Non-pigmented ciliary epithelial cell (primary cell): ENCODE results near the gene PCBP3.

ENCODE experiments used
- DNase-seq: peaks from one replicate; pipeline ENCODE4 v3.0.0-alpha.2; 2010; ENCODE audit warnings: low read depth

PCBP3 gene

DNA sequence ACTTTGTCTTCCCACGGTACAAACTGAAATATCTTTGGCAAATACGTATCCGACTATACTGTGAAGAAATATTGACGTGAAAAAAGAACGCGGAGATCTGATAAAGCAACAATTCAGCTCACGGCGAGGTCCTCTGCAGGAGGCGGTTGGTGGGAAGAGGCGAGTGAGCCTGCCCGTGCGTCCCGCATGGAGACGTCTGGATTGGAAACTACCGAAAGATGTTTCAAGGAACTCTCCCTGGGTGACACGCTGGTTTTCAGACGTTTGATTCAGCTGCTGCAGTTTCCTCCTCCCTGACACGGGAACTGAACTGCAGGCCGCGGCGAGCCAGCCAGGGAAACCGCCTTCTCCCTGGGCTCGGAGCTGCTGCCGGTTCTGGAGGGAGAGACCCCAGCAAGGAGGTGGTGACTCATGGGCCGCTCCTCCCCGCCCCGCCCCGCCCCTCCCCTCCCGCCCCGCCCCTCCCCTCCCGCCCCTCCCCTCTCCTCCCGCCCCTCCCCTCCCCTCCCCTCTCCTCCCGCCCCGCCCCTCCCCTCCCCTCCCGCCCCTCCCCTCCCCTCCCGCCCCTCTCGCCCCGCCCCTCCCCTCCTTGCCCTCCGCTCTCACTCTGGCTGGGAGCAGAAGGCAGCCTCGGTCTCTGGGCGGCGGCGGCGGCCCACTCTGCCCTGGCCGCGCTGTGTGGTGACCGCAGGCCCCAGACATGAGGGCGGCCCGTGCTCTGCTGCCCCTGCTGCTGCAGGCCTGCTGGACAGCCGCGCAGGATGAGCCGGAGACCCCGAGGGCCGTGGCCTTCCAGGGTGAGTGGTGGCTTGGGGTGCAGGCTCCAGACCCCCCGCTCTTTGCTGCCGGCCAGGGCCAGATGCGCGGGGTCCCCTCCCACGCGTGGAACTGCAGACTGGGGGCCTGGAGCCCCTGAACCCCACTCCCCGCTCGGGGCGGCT is 337.9 kb downstream of the PCBP3 start, which contains the start of gene COL6A1:
COL6A1 (plus strand) TSS at position 620 of the 941 bp plus-strand sequence; CDS start at position 701, 81 bp downstream.
- DNase-seq, result peak; percentile 30

DNA sequence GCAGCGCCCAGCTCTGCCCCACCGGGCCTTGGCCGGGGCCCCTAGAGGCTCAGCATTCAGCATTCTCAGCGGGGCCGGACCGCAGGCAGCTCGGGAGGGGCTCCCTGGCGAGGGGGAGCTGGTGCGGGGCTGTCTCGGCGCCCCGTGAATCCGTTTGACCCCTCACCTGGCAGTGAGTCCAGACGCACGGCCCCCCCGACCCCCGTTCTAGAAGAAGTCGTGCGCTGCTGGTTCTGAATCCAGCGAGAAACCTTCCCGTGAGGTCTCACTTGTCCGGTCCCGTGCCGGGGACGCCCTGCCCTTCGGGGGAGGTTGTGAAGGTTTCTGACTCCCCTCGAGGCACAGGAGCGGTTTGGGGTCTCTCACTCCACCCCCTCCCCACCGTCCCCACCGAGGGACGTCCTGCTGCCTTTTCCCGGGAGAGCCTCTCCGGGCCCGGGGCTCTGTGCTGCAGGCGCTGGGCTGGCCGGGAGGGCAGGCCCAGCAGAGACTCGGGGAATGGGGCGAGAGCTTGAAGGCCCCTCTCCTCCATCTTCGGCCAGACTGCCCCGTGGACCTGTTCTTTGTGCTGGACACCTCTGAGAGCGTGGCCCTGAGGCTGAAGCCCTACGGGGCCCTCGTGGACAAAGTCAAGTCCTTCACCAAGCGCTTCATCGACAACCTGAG is 338.7 kb downstream of the PCBP3 start:
- no peak for DNase-seq

DNA sequence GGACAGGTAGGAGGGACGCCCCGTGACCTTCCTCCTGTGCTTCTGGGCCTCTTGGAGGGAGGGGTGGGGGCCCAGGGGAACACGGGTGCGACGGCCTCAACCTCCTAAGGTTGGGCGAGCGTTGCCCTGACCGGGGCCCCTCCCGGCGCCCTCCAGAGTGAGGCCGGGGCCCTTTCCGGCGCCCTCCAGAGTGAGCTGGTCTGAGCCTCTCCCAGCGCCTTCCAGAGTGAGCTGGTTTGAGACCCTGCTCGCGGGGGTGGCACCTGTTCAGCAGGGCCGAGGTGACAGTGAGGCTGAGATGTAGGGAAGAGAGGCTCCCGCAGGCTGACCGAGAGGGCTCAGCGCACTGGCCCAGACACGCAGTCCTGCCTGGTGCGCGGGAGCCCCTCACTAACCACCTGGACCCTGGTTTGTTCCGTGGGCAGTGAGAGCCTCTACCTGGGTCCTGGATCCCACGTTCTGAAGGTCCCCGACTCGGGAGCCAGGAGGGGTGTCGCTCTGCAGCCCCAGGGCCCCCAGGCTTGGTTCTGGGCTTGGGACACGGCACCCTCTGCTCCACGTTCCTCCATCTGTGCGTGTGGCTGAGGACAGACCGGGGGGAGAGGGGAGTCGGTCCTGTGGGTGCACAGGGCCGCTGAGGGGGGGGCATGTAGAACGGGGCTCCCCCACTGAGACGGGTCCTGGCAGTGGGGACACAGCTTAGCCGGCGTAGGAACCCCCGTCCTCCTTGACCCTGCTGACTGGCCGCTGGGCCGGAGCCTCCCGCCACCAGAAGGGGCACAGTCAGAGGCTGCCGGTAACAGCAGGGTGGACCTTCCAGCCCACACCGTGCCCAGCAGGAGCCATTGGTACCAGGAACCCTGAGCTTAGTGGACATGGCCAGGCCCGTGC is 339.5 kb downstream of the PCBP3 start:
- DNase-seq, result no peak

DNA sequence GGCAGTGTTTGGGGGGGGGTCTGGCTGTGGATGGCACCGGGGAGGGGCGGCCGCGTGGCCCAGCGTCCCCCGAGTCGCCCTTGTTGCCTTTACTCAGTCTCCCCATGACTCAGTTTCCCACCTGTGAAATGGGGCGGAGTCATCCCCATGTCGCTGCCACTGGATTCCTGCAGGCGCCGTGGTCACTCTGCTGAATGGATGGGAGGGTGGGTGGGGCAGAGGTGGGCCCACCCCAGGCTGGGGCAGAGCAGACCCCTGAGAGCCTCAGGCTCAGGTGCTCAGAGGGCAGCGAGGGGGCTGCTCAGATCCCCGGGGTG is 340.1 kb downstream of the PCBP3 start:
- no peak for DNase-seq

DNA sequence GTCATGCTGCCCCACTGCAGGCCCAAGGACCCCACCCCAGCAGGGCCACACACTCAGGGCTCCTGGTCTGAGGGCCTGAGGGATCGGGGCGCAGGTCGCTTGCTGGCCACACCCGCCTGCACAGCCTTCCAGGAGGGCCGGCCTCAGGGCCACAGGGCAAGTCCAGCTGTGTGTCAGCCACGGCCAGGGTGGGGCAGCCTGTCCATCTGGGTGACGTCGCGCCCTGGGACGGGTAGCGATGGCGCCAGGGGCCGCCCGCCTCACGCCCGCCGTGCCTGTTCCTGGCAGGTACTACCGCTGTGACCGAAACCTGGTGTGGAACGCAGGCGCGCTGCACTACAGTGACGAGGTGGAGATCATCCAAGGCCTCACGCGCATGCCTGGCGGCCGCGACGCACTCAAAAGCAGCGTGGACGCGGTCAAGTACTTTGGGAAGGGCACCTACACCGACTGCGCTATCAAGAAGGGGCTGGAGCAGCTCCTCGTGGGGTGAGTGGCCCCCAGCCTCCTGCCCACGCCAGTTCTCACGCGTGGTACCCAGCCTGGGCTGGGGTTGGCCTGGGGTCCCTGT is 340.5 kb downstream of the PCBP3 start:
- no peak for DNase-seq

DNA sequence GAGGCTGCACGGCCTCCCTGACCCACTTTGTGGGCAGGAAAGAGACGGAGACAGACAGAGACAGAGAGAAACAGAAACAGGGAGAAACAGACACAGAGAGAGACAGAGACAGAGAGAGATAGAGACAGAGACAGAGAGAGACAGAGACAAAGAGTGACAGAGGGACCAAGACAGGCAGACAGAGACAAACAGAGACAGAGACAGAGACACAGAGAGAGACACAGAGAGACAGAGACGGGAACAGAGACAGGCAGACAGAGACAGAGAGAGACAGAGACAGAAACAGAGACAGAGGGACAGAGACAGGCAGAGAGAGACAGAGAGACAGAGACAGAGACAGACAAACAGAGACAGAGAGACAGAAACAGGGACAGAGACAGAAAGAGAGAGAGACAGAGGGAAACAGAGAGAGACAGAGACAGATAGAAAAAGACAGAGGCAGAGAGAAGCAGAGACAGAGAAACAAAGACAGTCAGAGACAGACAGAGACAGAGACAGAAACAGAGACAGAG is 341.1 kb downstream of the PCBP3 start:
- no peak for DNase-seq

DNA sequence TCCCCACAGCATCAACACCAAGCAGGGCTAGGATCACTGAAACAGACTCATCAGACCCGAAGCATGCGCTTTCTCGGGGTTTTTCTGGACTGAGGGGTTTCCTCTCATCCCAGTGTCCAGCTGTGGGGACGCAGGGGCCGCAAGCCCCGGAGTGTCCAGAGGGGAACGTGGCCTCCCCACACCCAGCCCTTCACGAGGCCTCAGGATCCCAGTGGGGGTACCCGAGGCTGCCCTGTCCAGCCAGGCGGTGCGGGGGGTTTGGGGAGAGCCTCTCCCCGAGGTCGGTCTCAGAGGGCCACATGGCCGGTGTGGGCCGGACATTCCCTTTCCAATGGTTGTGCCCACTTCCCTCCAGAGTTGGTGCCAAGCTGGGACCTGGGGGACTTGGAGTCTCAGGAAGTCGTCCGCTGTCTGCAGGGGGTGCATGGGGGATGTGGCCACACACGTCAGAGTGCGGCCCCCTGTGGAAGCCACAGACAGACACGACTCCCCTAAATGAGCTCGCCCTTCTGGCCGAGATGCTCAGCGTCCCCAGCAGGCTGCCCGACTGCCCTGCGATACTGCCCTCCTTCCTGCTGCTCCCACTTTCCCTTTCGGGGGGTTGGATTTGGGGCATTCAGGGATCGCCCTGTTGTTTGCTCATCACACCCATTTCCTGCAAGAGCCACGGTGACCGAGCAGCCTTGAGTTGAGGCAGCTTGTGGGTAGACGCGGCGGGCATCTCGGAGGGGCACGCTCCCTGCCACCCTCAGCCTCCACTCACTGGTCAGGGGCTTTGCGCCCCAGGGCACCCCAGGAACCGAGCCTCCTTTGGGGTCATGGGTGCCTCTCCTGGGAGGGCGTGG is 342.2 kb downstream of the PCBP3 start:
- DNase-seq, result no peak

DNA sequence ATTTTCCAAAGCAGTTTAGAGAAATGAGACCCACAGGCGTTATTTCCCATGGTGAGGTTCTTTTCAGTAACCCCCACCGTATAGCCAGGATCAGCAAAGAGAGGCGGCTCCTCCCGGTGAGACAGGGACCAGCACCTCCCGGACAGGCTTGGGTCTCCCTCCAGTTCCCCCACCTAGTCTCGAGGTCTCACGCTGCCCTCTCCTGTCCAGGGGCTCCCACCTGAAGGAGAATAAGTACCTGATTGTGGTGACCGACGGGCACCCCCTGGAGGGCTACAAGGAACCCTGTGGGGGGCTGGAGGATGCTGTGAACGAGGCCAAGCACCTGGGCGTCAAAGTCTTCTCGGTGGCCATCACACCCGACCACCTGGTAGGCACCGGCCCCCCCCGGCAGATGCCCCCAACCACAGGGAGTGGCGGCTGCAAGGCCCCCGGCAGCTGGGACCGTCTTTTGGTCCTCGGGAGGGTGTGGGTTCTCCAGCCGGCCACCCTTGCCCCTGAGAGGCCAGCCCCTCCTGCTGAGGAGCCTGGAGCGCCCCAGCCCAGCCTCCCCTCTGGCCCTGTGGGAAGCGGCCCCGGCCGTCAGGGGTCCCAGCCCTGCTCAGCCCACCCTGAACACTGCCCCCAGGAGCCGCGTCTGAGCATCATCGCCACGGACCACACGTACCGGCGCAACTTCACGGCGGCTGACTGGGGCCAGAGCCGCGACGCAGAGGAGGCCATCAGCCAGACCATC is 343.0 kb downstream of the PCBP3 start:
- no peak for DNase-seq

DNA sequence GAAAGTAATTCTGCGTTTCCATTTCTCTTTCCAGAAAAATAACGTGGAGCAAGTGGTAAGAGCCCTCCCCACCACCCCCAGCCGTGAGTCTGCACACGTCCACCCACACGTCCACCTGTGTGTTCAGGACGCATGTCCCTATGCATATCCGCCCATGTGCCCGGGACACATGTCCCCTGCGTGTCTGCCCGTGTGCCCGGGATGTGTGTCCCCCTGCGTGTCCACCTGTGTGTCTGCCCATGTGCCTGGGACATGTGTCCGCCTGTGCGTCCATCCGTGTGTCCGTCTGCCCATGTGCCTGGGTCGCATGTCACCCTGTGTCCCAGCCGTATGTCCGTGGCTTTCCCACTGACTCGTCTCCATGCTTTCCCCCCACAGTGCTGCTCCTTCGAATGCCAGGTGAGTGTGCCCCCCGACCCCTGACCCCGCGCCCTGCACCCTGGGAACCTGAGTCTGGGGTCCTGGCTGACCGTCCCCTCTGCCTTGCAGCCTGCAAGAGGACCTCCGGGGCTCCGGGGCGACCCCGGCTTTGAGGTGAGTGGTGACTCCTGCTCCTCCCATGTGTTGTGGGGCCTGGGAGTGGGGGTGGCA is 343.7 kb downstream of the PCBP3 start:
- no peak for DNase-seq

DNA sequence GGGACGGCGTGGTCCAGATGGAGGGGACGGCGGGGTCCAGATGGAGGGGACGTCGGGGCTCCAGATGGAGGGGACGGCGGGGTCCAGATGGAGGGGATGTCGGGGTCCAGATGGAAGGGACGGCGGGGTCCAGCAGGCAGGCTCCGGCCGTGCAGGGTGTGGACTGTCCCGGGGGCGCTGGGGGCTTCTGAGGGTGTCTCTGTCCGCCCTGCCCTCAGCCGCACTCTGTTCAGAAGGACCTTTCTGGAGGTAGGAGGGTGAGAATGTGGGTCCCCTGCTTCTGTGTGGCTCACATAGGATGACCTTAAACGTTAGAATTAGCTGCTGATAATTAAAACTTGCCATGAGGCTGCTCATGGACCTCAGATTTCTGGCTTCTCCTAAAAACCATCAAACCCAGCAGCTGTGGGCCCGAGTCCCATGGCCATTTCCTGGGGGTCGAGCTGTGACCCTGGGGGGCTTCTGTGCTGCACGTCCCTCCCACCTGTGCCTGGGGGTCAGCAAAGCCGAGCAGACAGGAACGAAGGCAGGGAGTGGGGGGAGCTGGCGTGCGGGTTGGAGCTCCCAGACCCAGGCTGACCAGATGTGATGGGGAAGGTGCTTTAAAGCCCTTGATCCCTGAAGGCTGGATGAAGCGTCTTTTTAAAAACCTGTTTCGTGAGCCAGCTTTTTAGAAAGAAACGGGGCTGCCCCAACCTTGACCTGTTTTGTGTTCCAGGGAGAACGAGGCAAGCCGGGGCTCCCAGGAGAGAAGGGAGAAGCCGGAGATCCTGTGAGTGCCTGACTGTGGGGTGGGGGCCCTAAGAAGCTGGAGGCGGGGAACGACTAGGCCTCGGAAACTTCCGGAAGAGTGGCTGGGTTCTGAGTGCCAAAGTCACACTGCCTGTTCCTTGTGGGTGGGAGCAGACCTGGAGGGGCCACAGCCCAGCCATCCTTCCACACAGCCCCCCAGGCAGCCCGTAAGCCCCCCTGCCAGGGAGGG is 345.1 kb downstream of the PCBP3 start:
- no peak for DNase-seq

DNA sequence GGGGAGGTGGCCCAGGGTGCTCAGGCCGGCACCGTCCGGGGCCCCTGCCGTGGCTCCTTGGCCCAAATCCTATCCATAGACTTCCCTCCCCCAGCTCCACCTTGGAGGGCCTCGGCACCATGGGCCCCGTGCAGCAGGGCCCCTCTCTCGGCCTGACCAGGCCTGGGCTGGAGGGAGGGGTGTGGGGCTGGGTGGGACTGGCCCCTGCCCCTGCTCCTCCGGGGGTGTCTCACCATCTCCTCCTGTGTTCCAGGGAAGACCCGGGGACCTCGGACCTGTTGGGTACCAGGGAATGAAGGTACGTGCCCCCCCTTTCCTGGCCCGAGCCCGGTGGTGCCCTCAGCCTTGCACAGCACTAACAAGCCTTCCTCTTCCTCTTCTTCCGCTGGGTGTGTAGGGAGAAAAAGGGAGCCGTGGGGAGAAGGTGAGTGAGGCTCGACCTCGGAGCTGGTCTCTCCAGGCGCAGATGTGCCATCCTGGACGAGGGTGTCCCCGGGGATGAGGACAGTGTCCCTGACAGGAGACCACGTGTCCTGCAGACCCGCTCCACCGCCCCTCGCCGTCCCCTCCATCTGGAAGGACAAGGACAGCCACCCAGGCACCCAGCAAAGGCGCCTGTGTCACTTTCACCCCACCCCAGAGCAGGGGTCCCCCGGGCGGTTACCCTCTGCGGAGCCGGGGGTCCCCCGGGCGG is 346.0 kb downstream of the PCBP3 start:
- DNase-seq, result no peak

DNA sequence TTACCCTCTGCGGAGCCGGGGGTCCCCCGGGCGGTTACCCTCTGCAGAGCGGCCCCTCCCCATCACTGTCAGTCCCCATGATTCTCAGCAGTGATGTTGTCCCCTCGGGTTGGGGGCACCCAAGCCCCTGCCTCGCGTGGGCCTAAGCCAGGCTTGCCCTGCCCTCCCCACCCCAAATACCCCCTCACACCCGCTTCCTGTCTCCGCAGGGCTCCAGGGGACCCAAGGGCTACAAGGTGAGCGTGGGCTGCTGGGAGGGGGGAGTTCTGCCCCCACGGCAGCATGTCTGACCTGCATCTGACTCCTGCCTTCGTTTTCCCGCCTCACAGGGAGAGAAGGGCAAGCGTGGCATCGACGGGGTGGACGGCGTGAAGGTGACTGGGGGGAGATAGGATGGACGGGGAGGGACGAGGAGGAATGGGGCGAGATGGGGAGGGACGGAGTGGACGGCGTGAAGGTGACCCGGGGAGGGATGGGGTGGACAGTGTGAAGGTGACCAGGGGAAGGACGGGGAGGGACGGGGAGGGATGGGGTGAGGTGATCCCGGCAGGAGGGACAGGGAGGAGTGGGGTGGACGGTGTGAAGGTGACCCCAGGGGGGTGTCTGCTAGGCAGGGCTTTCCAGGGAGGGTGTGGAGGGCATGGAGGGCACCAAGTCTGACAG is 346.7 kb downstream of the PCBP3 start:
- no peak for DNase-seq

DNA sequence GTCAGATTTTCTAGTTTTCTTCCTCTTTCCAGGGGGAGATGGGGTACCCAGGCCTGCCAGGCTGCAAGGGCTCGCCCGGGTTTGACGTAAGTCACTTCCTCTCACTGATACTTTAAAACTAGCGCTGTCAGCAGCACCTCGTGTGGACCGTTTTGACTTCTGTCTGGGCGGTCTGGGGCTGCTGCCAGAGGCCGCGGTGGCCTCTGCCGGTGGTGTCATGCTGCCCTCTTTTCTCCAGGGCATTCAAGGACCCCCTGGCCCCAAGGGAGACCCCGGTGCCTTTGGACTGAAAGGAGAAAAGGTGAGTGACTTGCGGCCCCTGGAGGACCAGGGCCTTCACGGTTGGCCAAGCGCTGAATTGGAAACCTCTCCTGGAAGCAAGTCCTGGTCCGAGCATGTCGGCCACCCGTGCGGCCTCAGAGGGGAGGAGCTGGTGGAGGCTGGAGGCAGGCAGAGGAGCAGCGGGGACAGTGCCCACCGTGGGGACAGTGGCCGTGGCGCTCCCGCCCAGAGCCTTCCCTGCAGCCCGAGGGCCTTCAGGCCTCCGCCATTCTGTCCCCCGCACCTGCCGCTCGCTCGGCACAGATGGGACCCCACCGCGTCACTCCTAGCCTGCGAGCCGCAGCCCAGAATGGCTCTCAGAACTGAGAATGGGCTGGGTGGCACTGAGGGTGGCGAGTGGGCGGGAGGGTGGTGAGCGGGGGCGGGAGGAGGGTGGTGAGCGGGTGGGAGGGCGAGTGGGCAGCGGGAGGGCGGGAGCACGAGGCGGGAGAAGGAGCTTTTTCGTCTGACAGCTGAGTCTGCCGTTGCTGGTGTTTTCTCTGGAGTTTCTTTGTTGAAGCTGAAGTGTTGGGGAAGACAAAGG is 347.4 kb downstream of the PCBP3 start:
- no peak for DNase-seq

DNA sequence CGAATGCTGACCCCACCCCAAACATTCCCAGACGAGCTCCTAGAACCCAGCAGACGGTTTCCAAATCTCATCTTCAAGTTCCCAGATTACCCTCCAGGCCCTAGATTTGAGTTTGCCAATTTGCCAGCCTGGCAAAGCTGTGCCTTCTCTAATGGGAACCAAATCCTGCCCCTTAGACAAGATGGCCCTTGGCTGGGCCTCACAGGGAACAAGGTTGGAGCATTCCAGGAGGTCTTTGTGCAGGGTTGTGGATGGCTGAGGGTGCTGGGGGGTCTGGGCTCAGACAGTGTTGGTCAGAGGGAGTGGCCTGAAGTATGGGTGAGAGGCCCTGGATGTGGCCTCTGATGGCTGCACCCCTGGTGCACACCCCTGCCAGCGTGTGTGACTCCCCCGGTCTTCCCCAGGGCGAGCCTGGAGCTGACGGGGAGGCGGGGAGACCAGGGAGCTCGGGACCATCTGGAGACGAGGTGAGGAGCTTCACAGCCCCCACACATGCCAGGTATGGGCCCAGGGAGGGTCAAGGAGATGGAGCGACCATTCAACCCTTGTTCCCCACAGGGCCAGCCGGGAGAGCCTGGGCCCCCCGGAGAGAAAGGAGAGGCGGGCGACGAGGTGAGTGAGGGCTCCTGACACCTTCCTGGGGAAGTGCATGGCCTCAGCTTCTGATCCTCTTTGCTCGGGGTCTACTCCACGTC is 348.2 kb downstream of the PCBP3 start:
- DNase-seq, result no peak
